Measurements from ENCODE around the gene CHD9. TPM values are rescaled to one million over a fixed set of nuclear protein-coding genes. Genes with fewer than 3 reads are reported as not detected.
"Not testable (repeated sequence)": the region's sequence is repeated elsewhere in the genome, so short reads cannot be mapped to it uniquely, and the experiment has no call there.

CHD9 gene
- total RNA-seq, 1 experiment from 2014 or later, result 28.8 TPM

DNA sequence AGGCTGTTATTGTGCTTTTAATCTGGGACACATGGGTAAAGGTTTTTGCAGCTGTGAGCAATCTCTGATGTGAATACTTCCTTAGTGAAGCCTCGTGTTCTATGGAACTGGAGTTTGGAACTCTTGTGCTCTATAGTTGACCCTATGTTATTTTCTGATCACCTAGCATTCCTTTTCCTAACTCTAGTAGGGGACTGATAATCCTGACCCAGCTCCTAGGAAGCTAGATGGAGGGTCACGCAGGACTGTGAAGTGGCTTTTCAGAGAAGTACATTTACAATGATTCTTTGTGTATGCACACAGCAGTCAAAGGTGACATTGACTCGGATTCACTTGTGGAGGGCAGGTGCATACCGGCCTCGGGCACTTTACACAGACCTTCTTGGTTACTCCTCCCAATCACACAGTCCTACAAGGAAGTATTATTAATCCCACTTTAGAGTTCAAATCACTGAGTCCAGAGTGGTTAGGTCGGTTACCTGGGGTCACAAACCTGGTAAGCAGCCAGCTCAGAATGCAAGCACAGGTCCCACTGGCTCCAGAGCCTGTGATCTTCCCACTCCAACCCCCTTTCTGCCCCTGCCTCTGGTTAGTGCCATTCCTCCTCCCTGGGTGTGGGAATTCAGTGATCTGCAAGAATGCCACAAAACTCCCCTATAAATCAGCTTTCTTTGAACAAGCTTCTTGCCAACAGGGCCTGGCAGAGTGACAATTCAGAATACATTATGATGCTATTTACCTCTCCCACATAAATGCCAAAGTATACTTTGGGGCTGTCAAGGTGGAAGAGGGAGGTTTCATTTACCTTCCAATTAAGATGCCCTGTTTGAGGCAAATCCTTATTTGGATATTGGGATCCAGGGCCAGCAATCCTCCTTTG, 9.2 kb upstream of the CHD9 start:
- no peak for DNase-seq (ENCODE audit: low read depth)

DNA sequence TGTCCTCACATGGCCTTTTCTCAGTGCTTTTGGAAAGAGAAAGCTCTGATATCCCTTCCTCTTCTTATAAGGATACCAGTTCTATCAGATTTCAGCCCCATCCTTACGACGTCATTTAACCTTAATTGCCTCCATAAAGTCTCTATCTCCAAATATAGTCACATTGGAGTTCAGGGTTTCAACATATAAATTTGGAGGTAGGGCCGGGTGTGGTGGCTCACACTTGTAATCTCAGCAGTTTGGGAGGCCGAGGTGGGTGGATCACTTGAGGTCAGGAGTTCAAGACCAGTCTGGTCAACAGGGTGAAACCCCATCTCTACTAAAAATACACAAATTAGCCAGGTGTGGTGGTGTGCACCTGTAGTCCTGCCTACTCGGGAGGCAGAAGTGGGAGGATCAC, 7.3 kb upstream of the CHD9 start:
- DNase-seq (ENCODE audit: low read depth), result not testable (repeated sequence)

DNA sequence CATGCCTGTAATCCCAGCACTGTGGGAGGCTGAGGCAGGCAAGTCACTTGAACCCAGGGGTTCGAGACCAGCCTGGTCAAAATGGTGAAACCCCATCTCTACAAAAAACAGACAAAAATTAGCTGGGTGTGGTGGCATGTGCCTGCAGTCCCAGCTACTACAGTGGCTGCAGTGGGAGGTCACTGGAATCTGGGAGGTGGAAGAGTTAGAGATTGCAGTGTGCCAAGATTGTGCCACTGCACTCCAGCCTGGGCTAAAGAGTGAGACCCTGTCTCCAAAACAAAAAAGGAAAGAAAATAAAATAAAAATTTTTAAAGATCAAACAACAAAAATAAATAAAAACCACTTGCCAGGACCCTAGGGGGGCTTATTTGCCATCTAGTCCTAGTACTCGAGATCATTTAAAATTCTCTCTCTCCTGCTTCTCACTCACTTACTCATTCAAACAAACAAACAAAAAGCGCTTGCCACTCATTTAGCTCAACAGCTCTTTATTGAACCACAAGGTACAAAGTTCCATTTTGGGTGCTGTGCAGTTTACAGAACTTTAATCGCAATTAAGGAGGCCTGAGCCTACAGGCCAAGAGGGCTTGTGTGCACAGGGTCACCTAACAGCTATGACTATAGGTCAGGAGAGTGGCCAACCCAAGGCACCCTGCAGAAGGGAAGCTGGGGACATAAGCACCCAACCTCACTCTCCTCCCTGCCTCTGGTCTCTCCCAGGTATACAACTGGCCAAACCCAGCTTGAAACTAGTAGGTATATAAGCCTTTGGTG, 6.5 kb upstream of the CHD9 start:
- no peak for DNase-seq (ENCODE audit: low read depth)

DNA sequence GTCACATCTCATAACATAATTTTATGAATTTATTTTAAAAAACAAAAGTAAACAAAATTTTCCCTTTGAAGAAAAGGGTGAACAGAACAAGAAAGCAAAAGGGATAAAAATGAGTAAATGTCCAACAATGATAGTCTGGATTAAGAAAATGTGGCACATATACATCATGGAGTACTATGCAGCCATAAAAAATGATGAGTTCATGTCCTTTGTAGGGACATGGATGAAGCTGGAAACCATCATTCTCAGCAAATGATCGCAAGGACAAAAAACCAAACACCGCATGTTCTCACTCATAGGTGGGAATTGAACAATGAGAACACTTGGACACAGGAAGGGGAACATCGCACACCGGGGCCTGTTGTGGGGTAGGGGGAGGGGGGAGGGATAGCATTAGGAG, 3.5 kb upstream of the CHD9 start:
- DNase-seq (ENCODE audit: low read depth), result not testable (repeated sequence)

DNA sequence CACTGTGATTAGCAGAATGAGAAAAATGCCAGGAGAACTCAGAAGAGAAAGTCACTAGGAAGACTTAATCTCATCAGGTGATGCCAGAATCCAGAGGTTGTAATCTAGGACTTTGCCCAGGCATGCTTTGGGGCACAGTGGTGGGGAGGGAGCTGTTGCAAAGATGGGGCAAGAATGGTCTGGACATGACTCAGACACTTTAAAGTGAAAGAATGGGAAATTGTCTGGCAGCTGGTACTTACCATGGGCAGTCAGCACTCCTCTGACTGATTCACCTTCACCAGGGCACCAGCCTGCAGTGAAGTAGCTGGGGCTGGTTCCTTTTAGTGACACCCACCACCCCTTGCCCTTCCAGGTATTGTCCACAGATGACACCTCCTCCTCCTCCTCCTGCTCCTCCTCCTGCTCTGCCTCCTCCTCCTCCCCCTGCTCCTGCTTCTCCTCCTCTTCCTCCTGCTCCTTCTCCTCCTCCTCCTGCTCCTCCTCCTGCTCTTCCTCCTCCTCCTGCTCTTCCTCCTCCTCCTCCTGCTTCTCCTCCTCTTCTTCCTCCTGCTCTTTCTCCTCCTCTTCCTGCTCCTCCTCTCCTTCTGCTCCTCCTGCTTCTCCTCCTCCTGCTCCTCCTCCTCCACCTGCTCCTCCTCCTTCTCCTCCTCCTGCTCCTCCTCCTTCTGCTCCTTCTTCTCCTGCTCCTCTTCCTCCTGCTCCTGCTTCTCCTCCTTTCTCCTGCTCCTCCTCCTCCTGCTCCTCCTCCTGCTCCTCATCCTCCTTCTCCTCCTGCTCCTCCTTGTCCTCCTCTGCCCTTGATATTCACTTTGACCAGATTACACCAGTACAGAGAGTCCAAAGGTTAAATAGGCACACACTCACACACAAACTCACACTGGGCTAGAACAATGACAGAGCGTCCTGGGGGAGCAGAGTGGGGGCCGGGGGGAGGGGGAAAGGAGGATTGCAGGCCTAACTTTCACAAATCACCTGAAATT, 2.0 kb upstream of the CHD9 start, which contains the start of gene CHD9NB:
Gene CHD9NB (minus strand): TSS at position 379 of the 983 bp plus-strand sequence. CDS start 8,739 bp downstream, outside the sequence.
- peak; percentile 81 for DNase-seq (ENCODE audit: low read depth)

DNA sequence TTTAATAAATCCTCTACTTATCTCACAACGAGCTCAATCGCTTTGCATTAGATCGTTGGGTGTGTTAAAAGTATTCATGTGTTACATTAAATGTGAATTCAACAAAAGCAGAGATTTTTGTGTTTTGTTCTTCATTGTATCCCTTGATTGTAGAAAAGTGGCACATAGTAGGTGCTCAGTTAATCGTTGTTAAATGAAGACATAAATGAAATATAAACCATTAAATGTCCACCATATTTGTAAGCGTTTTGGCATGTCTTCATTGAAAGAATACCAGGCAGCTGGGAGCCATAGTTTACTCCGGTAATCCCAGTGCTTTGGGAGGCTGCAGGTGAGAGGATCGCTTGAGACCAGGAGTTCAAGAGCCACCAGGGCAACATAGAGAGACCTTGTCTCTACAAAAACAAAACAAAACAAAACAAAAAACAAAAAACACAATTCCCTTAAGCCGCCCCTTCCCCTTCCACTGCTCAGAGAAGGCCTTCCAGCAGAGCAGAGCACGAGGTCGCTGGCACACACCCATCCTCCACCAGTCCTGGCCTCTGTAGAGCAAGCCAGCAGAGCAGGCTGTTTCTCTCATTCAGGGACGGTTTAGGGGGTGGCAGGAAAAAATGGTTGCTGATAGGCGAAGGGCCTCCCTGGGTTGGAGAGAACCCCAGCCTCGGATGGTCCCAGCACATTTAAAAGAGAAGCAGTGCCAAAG, 673 bp upstream of the CHD9 start:
- peak; percentile 22 for DNase-seq (ENCODE audit: low read depth)

DNA sequence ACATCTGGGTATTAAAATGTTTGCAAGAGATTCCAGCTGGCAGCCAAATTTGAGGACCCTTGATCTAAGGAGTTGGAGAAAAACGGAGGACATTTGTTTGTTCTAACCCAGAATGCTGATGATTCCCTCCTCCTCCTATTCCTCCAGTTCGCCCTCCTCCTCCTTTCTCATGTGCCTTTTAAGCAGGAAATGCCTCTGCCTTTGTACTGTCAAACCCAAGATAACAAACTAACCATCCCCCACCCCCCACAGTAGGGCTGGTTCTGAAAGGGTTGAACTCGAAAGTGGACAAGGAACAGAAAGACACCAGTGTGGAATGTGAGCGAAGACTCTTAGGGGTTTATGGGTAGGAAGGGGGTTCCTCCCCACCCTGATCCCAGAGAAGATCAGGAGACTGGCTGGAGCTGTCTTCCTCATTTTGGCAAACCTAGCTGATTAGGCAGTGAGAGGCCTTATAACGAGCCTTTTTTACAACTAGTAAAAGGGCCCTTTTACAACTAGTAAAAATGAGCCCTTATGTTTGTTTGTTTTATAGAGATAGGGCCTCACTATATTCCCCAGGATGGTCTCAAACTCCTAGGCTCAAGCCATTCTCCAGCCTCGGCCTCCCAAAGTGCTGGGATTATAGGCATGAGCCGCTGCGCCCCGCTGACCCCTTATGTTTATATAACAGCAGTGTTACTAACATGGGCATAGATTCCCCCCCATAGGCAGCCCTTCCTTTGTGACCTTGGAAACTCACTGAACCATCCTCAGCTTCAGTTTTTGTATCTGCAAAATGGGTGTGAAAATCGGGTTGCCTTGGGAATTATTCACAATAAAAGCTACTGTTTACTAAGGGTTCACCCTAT, 975 bp downstream of the CHD9 start:
- peak; percentile 74 for DNase-seq (ENCODE audit: low read depth)

DNA sequence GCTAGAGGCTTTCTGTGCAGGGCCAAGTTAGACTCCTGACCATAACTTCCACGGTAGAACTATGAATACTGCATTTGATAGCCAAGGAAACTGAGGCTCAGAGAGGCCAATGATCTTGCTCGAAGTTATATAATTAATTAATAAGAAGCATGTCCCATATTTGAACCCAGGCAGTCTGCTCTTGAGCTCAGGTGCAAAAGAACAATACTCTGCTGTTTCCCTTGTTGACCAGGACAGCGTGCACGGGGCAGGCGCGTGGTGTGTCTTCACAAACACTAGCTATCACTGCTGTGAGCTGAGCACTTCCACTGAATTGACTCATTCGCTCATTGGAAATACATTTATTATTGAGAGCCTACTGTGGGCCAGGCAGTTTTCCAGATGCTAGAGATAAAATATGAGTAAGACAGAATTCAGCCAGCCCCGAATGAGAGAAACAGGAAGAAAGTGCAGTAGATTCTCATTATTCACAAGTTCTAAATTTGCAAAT, 1.6 kb downstream of the CHD9 start:
- peak; percentile 58 for DNase-seq (ENCODE audit: low read depth)

DNA sequence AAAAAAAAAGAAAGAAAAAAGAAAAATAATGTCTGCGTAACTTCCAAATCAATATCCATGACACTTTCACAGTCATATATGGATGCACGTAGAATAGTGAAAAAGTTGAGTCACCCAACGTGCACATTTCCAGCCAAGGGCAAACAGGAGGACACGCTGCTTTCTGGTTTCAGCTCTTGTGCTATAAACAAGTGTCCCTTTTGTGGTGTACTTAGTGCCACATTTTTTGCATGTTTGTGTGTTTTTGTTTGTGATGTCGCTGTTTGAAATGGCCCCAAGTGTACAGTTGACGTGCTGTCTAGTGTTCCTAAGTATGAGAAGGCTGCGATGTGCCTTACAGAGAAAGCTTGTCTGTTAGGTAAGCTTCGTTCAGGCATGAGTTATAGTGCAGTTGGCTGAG, 2.9 kb downstream of the CHD9 start:
- no peak for DNase-seq (ENCODE audit: low read depth)

DNA sequence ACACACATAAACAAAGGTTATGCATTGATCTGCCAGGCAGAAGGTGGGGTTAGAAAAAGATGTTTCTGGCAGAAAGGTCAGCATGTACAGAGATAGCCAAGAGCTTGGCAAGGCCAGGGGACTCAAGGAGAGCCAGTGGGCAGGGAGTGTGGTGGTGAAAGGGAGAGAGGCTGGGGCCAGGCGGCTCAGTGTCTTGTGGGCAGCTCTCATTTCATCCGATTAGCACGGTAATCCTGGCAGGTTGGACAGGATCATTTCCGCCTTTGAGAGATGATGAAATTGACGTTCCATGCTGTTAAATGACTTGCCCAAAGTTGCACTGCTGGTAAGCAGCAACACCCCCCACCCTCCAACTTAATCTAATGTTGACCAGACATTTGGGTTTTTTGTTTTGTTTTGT, 3.6 kb downstream of the CHD9 start:
- no peak for DNase-seq (ENCODE audit: low read depth)

DNA sequence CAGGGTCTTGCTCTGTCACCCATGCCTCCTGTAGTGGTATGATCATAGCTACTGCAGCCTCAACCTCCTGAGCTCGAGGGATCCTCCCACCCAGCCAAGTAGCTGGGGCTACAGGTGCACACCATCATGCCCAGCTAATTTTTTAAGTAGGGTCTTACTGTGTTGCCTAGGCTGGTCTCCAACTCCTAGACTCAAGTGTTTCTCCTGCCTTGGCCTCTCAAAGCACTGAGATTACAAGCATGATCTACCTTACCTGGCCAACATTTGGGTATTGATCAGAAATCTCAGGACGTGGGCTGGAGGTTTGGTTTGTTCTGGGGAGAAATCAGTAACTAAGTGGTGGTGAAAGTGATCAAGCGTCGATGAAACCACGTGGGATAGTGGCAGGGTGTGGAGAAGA, 4.1 kb downstream of the CHD9 start:
- no peak for DNase-seq (ENCODE audit: low read depth)

DNA sequence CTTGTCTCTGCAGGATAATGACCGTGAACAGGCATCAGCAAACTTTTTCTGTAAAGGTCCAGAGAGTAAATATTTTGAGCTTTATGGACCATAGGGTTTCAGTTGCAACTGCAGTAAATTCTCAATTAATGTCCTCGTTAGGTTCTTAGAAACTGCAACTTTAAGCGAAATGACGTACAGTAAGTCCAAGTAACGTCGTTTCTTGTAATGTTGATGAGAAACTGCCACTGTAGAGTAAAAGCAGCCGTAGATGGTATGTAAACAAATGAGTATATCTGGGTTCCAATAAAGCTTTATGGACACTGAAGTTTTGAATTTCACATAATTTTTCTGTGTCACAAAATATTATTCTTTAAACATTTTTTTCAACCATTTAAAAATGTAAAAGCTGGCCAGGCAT, 4.9 kb downstream of the CHD9 start:
- no peak for DNase-seq (ENCODE audit: low read depth)

DNA sequence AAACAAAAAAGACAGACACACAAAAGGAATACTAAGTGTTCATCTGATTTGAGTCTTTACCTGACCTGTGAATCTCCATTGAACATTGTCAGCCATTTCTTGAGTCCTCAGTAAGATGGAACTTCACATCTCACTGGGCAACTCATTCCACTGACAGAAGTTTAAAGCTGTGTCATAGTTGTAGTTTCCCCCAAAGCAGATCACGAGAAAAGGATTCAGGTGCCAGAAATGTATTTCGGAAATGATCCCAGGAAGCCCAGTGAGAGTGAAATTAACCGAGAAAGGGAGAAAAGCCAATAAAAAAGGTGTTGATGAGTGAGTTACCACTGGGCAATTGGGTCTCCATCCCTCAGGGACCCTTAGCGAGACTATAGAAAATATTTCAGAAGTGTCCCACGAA, 6.5 kb downstream of the CHD9 start:
- no peak for DNase-seq (ENCODE audit: low read depth)

DNA sequence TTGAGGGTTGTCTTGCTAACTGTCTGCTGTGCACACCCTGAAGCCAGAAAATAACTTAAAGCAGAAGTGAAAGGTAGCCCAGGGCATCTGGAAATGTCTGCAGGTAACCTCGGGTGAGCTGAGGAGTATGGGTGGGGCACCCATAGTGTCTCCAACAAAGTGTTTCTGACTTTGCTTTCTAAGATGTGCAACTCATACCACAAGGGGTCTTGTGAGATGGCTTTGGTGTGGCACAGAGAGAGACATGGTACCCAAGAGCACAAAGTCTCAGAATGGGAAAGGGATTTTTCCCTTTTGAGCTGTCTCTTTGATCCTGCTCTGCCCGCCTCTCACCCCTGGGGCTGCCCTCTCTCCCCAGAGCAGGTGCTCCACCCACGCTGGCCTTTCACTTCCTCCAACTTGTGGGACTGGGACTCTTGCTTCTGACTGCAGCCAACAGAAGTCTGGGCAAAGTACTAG, 6.9 kb downstream of the CHD9 start:
- DNase-seq (ENCODE audit: low read depth), result no peak

DNA sequence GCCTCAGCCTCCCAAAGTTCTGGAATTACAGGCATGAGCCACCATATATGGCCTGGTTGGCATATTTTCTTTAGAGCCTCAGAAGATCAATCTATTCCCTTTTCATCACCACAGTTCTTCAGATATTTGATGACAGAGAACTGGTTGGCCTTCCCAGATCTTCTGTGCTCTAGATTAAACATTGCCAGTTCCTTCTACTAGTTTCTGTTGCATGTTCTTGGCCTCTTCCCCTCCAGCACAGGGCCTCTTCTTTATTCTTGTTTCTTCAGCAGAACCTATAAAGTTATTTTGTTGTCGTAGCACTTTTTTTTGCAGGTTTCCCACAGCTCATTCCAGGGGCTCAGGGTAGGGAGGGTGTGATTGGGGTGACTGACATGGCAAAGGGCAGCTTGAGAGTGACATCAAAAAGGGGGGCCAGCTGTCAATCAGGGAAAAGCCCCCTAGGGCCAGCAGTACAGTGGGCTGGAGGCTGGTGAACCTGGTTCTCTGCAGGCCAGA, 9.3 kb downstream of the CHD9 start:
- no peak for DNase-seq (ENCODE audit: low read depth)

DNA sequence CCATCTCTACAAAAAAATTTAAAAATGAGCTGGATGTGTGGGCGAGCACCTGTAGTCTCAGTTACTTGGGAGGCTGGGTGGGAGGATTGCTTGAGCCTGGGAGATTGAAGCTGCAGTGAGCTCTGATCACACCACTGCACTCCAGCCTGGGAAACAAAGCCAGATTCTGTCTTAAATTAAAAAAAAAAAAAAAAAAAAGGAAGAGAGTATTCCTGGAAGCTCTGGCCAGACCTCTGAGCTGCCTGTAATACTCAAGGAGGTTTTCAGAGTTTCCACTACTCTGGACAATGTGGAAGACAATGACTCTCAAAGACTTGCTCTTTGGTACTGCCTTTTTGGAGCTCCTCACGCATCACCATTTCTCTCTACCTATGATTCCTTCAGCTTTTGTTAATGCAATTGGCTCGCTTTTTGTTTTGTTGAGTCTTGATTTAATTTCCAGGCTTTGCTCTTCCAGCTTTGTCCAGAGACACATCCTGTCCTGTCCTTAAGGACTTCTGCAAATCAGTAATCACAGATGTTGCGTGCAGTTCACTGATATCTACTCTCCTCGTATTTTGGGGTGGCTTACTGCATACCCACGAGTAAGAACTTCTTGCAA, 10.8 kb downstream of the CHD9 start:
- no peak for DNase-seq (ENCODE audit: low read depth)

DNA sequence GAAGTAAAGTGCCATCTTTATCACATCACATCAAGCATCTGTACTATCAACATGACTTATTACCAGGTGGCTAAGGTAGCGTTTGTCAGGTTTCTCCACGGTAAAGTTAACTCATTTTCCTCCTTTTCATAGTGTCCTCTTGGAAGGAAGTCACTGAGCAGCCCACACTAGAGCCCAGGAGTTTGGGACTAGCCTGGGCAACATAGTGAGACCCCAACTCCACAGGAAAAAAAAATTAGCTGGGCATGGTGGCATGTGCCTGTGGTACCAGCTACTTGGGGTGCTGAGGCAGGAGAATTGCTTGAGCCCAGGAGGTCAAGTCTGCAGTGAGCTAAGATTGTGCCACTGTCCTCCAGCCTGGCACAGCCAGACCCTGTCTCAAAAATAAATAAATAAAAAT, 12.9 kb downstream of the CHD9 start:
- no peak for DNase-seq (ENCODE audit: low read depth)

DNA sequence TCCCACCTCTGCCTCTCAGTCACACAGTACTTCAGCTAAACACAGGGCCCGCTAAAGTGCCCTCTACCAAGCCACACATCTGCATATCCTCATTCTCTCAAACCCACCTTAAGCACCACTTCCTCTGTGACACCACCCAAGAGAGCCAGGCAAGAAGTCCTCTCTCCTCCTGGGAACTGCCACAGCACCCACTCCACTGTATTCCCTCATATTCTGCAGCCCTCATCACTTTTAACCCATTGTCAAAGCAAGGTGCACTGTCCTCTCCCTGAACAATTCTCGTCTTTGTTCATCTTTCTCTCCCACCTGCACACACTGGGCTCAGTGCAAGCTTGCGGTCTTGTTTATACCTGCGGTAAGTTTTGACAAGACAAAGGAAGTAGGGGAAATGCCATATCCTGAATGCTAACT, 13.6 kb downstream of the CHD9 start:
- DNase-seq (ENCODE audit: low read depth), result no peak

DNA sequence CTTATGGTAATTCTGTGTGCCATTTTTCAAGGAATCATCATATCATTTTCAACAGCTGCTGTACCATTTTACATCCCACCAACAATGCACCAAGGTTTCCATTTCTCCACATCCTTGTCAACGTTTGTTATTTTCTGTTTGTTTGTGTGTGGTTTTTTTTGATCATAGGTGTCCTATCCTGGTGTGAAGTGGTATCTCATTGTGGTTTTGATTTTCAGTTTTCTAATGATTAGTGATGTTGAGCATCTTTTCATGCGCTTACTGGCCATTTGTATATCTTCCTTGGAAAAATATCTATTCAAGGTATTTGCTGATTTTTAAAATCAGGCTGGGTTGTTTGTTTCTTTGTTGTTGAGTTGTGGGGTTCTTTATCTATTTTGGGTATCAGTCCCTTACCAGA, 15.0 kb downstream of the CHD9 start:
- DNase-seq (ENCODE audit: low read depth), result no peak

All from RPMI7951 (cell line).